Liver (tissue), 9 donors: ENCODE measurements around the gene COX5A. TPM values are rescaled to one million over a fixed set of nuclear protein-coding genes. Genes with fewer than 3 reads are reported as not detected.

Experiments
- DNase-seq: peaks from one replicate; pipeline ENCODE4 v3.0.0-alpha.2; 2017; ENCODE audit warnings: low spot score
- H3K27ac ChIP-seq, 2 donors: one replicate each; pipeline ENCODE4 v1.7.0; 2013; ENCODE audit warnings: inconsistent platforms in 2 of 2, low read length in 2 of 2, control low read depth in 1 of 2, low read depth in 1 of 2, mild to moderate bottlenecking in 1 of 2
- H3K27me3 ChIP-seq, 4 donors: one replicate each; pipeline versions ENCODE4 v1.6.1 to v1.7.0; 2013; ENCODE audit warnings: low read length in 3 of 4, inconsistent platforms in 1 of 4, mild to moderate bottlenecking in 1 of 4, moderate library complexity in 1 of 4; ENCODE audit not compliant: control insufficient read depth in 4 of 4, insufficient read depth in 4 of 4
- H3K36me3 ChIP-seq, 4 donors: one replicate each; pipeline versions ENCODE4 v1.6.1 to v1.7.0; 2013; ENCODE audit warnings: low read length in 3 of 4, mild to moderate bottlenecking in 3 of 4, low read depth in 1 of 4, moderate library complexity in 1 of 4; ENCODE audit not compliant: control insufficient read depth in 4 of 4, insufficient read depth in 3 of 4
- H3K4me1 ChIP-seq, 4 donors: one replicate each; pipeline versions ENCODE4 v1.6.1 to v1.7.0; 2013; ENCODE audit warnings: low read length in 3 of 4, mild to moderate bottlenecking in 3 of 4, moderate library complexity in 1 of 4; ENCODE audit not compliant: control insufficient read depth in 4 of 4, insufficient read depth in 4 of 4
- H3K4me3 ChIP-seq, 3 donors: one replicate each; pipeline versions ENCODE4 v1.6.1 to v1.7.0; 2013; ENCODE audit warnings: low read length in 3 of 3, control low read depth in 1 of 3, low read depth in 1 of 3, mild to moderate bottlenecking in 1 of 3
- H3K9ac ChIP-seq, 2 donors: one replicate each; pipeline ENCODE4 v1.7.0; 2013; ENCODE audit warnings: low read length in 2 of 2, mild to moderate bottlenecking in 2 of 2, moderate library complexity in 2 of 2, control low read depth in 1 of 2, low read depth in 1 of 2
- H3K9me3 ChIP-seq, 4 donors: one replicate each; pipeline versions ENCODE4 v1.6.1 to v1.7.0; 2013; ENCODE audit warnings: low read length in 3 of 4; ENCODE audit not compliant: control insufficient read depth in 4 of 4
- EGR1 ChIP-seq, 2 donors: IDR thresholded peaks; 2 replicates each; pipeline ENCODE4 v1.6.1; 2016 to 2018; ENCODE audit warnings: antibody characterized with exemption in 2 of 2, low read depth in 2 of 2
- FOXA1 ChIP-seq: IDR thresholded peaks from 2 replicates; pipeline ENCODE4 v1.6.1; 2016; ENCODE audit warnings: antibody characterized with exemption
- HNF4G ChIP-seq: IDR thresholded peaks from 2 replicates; pipeline ENCODE4 v1.6.1; 2016; ENCODE audit warnings: antibody characterized with exemption
- JUND ChIP-seq, 2 donors: IDR thresholded peaks; 2 replicates each; pipeline ENCODE4 v1.6.1; 2016; ENCODE audit warnings: antibody characterized with exemption in 2 of 2
- SP1 ChIP-seq: IDR thresholded peaks from 2 replicates; pipeline ENCODE4 v1.6.1; 2018; ENCODE audit warnings: antibody characterized with exemption, mild to moderate bottlenecking
- TAF1 ChIP-seq: conservative IDR thresholded peaks from 2 replicates; pipeline ENCODE4 v1.6.1; 2016; ENCODE audit warnings: antibody characterized with exemption, mild to moderate bottlenecking
- YY1 ChIP-seq: IDR thresholded peaks from 2 replicates; pipeline ENCODE4 v1.6.1; 2016; ENCODE audit warnings: antibody characterized with exemption, mild to moderate bottlenecking
- WGBS: extraction: QIAGEN DNeasy Blood & Tissue Kit; methylation state at CpG from one replicate; pipeline ENCODE4 v1.1.7; 2013; 5-methylcytosine and 5-hydroxymethylcytosine counted together
- polyA plus RNA-seq, 2 donors: library from polyadenylated mRNA; stranded (reverse) in 1 of 2; unstranded in 1 of 2; fragments of 200-250 nt in 1 of 2; fragments of >200 nt in 1 of 2; fragmentation: Nextera tagmentation in 1 of 2; extraction: Ambion mirVana in 1 of 2; gene quantifications; one replicate each; pipeline versions ENCODE4 v1.2.1 to v1.2.3, GENCODE V29; 2013 to 2015
- total RNA-seq, 2 donors: library from RNA; depleted of rRNA; stranded (reverse); fragments of >200 nt; gene quantifications; one replicate each; pipeline ENCODE4 v1.2.3, GENCODE V29; 2014
- TF ChIP-seq, protein P1 (sequence below): fragments of 150-350 bp; IDR thresholded peaks from 2 replicates; pipeline ENCODE4 v1.5.1; 2017; ENCODE audit warnings: improper control_type of control experiment, low read depth, low read length; ENCODE audit not compliant: missing input control
- TF ChIP-seq, protein P2 (sequence below): IDR thresholded peaks from 2 replicates; pipeline ENCODE4 v1.6.1; 2016; ENCODE audit warnings: antibody characterized with exemption, mild to moderate bottlenecking
- donor health status: healthy.
- donor health status: healthy.
- donor health status: healthy.
- donor health status: healthy.
- donor health status: healthy.

Gene COX5A
- total and polyA plus RNA-seq, 4 donors: 47.9 to 374 (median 190) TPM

DNA sequence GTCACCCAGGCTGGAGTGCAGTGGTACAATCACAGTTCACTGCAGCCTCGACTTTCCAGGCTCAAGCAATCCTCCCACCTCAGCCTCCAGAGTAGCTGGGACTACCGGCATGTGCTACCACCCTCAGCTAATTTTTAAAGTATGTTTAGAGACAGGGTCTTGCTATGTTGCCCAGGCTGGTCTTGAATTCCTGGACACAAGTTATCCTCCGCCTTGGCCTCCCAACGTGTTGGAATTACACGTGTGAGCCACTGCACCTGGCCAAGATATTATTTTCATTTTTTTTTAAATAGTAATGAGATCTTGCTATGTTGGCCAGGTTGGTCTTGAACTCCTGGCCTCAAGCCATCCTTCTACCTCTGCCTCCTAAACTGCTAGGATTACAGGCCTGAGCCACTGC is 52.4 kb downstream of the COX5A start:
- Histone ChIP-seq H3K36me3 (no peaks in the 10 kb centered on the region), H3K9ac (no peak overlapping the region), H3K9me3 (peaks cover 0 to 3% (median under 1%) of the 10 kb centered on the region in 4 donors), H3K4me3 (no peak overlapping the region), H3K27me3 (no peaks in the 10 kb centered on the region), H3K4me1 (peaks cover 0 to 8% (median 4%) of the 10 kb centered on the region in 4 donors), H3K27ac (no peak overlapping the region)
- TF ChIP-seq HNF4G (no peak), SP1 (no peak), JUND (IDR thresholded peaks at IDR 0.05) (no peak)
- TF ChIP-seq, protein P1, sequence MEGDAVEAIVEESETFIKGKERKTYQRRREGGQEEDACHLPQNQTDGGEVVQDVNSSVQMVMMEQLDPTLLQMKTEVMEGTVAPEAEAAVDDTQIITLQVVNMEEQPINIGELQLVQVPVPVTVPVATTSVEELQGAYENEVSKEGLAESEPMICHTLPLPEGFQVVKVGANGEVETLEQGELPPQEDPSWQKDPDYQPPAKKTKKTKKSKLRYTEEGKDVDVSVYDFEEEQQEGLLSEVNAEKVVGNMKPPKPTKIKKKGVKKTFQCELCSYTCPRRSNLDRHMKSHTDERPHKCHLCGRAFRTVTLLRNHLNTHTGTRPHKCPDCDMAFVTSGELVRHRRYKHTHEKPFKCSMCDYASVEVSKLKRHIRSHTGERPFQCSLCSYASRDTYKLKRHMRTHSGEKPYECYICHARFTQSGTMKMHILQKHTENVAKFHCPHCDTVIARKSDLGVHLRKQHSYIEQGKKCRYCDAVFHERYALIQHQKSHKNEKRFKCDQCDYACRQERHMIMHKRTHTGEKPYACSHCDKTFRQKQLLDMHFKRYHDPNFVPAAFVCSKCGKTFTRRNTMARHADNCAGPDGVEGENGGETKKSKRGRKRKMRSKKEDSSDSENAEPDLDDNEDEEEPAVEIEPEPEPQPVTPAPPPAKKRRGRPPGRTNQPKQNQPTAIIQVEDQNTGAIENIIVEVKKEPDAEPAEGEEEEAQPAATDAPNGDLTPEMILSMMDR: no peak
- no peak for DNase-seq
- 92% methylated on average over 5 of the region's 5 CpGs for WGBS

DNA sequence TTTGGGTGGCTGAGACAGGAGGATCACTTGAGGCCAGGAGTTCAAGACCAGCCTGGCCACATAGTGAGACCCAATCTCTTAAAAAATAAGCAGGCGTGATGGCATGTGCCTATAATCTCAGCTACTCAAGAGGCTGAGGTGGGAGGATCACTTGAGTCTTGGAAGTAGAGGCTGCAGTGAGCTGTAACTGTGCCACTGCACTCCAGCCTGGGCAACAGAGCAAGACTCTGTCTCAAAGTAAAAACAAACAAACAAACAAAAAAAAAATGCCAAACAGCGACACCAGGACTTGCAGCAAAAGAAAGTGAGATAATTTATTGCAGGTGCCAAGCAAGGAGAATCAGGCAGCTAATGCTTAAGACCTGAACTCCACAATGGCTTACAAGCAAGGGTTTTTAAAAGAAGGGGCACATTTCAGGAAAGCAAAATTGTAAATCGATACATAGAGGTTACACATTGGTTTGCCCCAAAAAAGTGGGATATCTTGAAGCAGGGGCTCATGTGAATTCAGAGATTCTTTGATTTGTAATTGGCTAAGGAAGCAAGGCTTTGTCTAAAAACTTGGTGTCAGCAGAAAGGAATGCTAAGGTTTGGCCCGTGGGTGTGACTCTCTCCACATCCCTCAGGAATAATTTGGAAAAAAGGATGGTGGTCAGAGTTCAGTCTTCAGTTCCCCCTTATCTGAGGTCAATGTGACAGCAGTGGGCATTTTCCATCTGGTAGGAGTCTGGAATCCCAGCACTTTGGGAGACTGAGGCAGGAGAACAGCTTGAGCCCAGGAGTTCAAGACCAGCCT is 53.2 kb downstream of the COX5A start:
- no peak overlapping the region for H3K27ac ChIP-seq
- H3K4me3 ChIP-seq: no peak overlapping the region
- H3K27me3 ChIP-seq: no peaks in the 10 kb centered on the region
- H3K36me3 ChIP-seq: no peaks in the 10 kb centered on the region
- no peak for DNase-seq
- peaks cover 0 to 4% (median 1%) of the 10 kb centered on the region in 4 donors for H3K4me1 ChIP-seq
- 91% methylated on average over 4 of the region's 4 CpGs for WGBS
- peaks cover 0 to 3% (median under 1%) of the 10 kb centered on the region in 4 donors for H3K9me3 ChIP-seq
- no peak overlapping the region for H3K9ac ChIP-seq
- TF ChIP-seq YY1: no peak
- no peak for TF ChIP-seq EGR1 (IDR thresholded peaks at IDR 0.05; ENCODE audit: low read depth in 2 of 2)
- TF ChIP-seq, protein P2, sequence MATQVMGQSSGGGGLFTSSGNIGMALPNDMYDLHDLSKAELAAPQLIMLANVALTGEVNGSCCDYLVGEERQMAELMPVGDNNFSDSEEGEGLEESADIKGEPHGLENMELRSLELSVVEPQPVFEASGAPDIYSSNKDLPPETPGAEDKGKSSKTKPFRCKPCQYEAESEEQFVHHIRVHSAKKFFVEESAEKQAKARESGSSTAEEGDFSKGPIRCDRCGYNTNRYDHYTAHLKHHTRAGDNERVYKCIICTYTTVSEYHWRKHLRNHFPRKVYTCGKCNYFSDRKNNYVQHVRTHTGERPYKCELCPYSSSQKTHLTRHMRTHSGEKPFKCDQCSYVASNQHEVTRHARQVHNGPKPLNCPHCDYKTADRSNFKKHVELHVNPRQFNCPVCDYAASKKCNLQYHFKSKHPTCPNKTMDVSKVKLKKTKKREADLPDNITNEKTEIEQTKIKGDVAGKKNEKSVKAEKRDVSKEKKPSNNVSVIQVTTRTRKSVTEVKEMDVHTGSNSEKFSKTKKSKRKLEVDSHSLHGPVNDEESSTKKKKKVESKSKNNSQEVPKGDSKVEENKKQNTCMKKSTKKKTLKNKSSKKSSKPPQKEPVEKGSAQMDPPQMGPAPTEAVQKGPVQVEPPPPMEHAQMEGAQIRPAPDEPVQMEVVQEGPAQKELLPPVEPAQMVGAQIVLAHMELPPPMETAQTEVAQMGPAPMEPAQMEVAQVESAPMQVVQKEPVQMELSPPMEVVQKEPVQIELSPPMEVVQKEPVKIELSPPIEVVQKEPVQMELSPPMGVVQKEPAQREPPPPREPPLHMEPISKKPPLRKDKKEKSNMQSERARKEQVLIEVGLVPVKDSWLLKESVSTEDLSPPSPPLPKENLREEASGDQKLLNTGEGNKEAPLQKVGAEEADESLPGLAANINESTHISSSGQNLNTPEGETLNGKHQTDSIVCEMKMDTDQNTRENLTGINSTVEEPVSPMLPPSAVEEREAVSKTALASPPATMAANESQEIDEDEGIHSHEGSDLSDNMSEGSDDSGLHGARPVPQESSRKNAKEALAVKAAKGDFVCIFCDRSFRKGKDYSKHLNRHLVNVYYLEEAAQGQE: no peak
- TF ChIP-seq FOXA1: no peak
- TF ChIP-seq, protein P1: no peak
- no peak for TF ChIP-seq TAF1
- no peak for TF ChIP-seq JUND (IDR thresholded peaks at IDR 0.05)
